Activated CD8-positive, alpha-beta memory T cell treated with anti-CD3 and anti-CD28 coated beads for 48 hours (primary cell): ENCODE results near the gene OR52E1.
"Not testable (repeated sequence)": the region's sequence is repeated elsewhere in the genome, so short reads cannot be mapped to it uniquely, and the experiment has no call there.

Experiments used
- DNase-seq, 3 experiments: peaks; one replicate each; pipeline ENCODE4 v3.0.0-alpha.2; 2020; ENCODE audit warnings: low read depth in 2 of 3, low spot score in 2 of 3

The OR52E1 gene

DNA sequence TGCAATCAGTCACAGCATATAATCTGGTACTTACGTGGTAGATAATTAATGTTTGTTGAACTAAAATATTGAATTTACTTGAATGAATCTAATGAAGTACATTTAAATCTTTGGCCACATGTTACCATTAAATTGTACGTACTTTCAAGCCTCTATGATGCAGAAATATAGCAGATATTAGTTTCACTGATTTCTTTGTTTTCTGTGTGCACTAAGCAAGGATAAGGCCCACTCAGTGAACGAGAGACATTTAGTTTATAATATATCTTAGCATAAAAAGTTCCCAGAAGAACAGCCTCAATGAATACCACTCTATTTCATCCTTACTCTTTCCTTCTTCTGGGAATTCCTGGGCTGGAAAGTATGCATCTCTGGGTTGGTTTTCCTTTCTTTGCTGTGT, at the start of gene OR52E1:
Gene OR52E1, plus strand, starts transcription at position 301 of the 400 bp plus-strand sequence.
- no peak for DNase-seq

DNA sequence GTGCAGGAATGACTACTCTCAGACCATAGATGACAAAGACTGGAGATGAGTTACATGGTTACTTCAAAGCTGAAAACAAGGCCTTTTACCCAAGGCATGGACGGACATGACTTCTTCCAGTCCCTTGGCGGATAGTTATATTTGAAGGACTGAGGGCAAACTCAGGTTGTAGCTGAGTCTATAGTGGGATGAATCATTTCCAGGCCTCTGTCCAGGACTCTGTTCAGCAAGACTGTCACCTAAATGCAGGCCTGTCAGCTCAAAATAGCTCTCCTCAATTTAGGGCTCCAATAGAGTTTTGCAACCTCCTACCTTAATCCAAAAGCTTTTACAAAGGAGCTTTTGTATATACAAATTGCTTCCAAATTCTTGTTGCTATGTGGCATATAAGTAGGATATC, 47.4 kb upstream of the OR52E1 start:
- DNase-seq = no peak

DNA sequence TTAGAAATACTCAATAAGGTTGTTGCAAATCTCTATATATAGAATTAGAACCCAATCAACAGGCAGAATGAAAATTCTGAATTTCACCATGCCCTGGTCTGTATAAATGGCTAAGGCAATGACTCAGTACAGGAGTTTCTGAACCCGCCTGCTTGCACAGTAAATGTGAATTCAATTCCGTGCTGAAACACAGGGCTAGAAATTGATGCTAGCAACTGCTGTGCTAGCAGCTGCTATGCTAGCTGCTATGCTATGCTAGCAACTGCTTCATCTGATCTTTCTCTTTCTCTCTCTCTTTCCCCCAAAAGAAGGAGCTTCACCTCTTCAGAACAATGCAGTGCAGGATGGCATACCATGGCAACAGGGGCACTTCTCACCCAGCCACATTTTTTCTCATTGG, 32.7 kb upstream of the OR52E1 start:
- DNase-seq = no peak

DNA sequence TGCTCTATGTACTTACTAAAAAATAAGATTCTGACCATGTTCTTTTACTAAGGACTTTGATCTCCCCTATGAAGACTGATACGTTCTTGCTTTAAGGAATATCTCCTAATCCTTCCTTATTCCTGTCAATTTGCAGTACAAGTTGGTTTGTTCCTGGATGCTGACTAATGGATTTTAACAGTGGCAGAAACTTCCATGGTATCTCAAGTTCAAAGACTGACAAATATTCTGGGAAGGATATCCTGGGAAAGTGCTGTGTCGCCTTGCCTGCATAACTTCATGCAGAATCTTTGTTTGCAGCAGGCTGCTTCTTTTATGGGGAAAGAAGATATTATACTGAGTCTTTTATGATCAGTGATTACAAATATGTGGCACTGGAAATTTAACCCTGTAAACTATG, 31.4 kb upstream of the OR52E1 start:
- DNase-seq = no peak

DNA sequence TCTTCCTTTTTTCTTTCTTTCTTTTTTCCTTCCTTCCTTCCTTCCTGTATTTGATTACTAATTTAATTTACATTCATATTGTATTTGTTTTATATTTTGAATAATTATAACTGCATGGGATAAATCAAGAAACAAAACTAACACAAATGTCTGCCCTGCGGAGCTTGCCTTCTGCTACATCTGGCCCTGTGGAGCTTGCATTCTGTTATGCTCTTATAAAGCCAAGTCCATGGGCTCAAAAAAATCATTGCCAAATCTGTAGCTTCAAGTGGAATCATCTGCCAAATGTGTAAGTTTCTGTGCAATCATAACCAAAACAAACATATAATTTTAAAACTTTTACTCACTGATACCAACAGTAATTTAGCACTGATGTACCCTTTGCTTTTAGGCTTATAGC, 31.0 kb upstream of the OR52E1 start:
- no peak for DNase-seq

- DNase-seq = no peak
Measured at GRCh38 chr11:5040876-5041275, 28.5 kb upstream of the OR52E1 start.

DNA sequence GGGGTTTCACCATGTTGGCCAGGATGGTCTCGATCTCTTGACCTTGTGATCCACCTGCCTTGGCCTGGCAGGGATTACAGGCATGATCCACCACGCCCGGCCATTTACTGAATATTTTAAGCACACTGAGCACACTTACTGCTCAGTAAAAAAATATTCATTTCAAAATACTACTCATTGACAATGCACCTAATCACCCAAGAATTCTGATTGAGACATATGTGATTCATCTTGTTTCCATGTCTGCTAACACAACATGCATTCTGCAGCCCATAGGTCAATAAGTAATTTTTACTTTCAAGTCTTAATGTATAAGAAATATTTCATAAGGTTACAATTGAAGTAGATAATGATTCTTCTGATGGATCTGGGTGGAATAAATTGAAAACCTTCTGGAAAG, 27.3 kb upstream of the OR52E1 start:
- no peak for DNase-seq

DNA sequence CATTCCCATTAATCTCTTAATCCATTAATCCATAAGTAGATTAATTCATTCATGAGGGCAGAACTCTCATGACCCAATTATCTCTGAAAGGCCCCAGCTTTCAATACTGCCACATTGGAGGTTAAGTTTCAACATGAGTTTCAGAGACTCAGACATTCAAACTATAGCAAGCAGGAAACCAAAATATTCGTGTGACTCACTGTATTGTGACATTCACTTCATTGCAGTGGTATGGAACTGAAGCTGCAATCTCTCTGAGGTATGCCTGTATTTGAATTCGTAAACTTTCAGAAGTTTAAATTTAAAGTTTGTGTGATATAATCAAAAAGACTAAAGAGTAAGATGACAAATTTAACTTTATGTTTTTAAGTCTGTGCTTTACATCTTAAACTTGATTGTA, 26.0 kb upstream of the OR52E1 start:
- DNase-seq = no peak

GRCh38 chr11:5046226-5046625, 23.1 kb upstream of the OR52E1 start, which contains the start of gene OR52J3:
TSS of gene OR52J3 (plus strand) at chr11:5046526. CDS start at chr11:5046526, 0 bp downstream.
- no peak for DNase-seq

DNA sequence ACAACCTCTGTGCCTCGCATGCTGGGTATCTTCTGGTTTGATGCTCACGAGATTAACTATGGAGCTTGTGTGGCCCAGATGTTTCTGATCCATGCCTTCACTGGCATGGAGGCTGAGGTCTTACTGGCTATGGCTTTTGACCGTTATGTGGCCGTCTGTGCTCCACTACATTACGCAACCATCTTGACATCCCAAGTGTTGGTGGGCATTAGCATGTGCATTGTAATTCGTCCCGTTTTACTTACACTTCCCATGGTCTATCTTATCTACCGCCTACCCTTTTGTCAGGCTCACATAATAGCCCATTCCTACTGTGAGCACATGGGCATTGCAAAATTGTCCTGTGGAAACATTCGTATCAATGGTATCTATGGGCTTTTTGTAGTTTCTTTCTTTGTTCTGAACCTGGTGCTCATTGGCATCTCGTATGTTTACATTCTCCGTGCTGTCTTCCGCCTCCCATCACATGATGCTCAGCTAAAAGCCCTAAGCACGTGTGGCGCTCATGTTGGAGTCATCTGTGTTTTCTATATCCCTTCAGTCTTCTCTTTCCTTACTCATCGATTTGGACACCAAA, 22.5 kb upstream of the OR52E1 start:
- no peak for DNase-seq

GRCh38 chr11:5058679-5059078, 10.7 kb upstream of the OR52E1 start:
- DNase-seq = not testable (repeated sequence)

DNA sequence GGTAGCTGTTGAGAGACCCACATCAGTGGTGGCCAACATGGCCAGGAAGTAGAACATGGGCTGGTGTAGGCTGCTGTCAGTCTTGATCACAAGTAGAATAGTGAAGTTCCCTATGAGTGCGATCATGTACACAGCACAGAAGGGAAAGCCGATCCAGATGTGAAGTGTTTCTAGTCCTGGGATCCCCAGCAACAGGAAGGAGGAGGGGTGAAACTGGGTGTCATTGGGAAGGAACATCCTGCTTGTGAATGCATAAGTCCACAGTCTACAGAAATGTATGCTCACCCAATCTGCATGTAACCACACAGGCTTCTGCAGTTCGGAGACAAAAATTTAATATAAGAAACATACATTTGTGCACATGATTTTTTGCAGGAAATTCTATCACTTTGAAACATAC, 10.0 kb upstream of the OR52E1 start, which contains the start of gene OR52E2:
Gene OR52E2, minus strand, starts transcription at position 237 of the 400 bp plus-strand sequence. Its CDS starts 0 bp downstream, at position 237.
- no peak for DNase-seq

DNA sequence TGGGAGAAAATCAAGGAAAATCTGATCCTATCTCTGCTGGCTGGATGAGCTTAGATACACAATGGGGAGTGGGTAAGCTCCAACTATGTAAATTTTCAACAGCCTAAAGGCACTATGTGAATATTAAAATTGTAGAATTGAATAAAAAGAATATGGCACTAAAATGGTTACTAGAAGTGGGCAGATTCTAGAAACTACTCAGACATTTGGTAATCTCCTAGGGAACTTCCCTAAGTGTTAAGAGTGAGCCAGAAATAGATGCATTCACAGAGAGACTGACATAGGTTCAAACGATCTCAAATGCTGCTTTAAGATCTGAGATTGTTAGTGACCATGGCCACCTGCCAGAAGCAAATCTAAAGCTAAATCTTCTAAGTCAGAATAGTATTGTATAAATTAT, 4.3 kb upstream of the OR52E1 start:
- no peak for DNase-seq

DNA sequence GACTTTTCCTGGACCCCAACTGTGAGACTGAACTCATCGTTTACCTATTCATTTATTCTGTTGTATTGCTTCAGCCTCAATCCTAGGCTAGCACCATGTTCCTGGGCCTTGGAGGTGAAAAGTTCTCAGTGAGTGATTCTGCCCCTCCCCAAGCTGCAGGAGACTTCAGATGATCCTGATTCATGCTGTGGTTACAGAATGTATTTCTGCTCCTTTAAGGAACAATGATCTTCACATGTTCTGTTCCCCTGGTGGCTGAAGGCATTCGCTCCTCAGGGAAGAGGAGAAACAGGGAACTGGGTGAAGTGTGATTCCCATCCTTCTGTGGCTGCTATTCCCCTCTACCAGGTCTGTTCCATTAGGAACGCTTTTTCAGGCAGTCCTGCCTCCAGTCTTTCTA, 2.4 kb downstream of the OR52E1 start:
- no peak for DNase-seq

- DNase-seq = no peak
Measured at GRCh38 chr11:5081405-5081804, 12.0 kb downstream of the OR52E1 start.

DNA sequence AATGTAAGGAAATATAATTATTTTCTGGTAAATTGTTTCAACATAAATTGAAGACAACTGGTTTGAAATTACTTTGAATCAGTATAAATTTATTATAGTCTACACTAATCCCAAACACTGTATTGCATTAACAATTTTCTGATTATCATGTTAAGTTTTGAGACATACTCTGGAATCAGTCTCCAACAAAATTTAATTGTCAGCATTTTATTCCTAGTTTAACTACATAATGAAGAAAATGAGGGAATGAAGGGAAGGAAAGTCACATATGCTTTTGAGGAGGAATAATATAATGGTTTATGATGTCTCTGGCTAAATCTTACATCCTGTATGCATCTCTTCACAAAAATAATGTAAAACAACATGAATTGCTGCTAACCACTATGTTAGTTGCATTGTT, 14.2 kb downstream of the OR52E1 start:
- DNase-seq = no peak

DNA sequence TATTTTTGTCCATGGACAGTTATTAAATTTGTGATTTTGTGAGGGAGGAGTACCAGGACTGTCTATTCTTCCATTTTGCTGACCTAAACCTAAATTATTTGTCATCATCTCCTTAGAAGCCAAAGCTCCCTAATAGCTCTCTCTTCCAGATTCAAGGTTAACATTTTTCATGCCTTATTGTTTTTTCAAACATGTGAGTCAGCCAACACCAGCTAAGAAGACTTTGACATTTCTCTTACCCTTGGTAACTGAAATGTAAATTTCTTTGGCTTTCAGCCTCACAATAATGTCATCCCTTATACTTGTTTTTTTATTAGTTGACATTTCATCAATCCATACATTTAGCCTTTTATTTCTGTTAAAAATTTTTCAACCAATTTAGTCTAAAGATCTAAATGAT, 19.2 kb downstream of the OR52E1 start:
- no peak for DNase-seq

DNA sequence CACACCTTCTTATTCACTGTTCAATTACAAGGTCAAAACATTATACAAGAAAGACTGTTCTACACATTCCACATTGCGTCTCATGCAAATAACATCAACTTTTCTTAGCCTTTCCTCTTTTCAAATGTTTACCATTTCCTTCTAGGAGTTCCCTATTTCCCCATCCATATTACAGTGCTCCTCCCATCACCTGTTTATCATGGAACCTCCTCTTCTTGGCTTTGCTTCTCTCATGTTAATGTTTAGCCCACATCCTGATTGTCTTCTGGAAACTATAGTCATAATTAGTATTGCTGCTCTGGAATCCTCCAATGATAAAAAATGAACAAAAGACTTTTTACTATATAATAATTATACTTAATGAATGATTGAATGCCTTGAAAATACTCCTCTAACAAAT, 21.3 kb downstream of the OR52E1 start:
- no peak for DNase-seq

DNA sequence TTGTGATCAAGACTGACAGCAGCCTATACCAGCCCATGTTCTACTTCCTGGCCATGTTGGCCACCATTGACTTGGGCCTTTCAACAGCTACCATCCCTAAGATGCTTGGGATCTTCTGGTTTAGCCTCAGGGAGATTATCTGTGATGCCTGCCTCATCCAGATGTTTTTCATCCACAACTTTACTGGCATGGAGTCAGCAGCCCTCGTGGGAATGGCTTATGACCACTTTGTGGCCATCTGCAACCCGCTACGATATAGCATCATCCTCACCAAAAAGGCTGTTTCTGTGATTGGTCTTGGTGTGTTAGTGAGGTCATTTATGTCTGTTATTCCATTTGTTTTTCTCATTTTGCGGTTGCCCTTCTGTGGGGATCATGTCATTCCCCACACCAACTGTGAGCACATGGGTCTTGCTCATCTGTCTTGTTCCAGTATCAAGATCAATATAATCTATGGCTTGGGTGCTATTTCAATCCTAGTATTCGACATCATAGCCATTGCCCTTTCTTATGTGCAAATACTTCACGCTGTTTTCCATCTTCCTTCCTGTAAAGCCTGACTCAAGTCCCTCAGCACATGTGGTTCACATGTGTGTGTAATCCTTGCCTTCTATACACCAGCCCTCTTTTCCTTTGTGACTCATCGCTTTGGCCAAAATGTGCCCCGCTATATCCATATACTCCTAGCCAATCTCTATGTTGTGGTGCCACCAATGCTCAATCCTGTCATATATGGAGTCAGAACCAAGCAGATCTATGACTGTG, 23.6 kb downstream of the OR52E1 start:
- DNase-seq = no peak

GRCh38 chr11:5096011-5096410, 26.6 kb downstream of the OR52E1 start:
- no peak for DNase-seq

- DNase-seq = no peak
Measured at GRCh38 chr11:5102246-5102645, 32.9 kb downstream of the OR52E1 start.

- no peak for DNase-seq
Measured at GRCh38 chr11:5103066-5103465, 33.7 kb downstream of the OR52E1 start.

DNA sequence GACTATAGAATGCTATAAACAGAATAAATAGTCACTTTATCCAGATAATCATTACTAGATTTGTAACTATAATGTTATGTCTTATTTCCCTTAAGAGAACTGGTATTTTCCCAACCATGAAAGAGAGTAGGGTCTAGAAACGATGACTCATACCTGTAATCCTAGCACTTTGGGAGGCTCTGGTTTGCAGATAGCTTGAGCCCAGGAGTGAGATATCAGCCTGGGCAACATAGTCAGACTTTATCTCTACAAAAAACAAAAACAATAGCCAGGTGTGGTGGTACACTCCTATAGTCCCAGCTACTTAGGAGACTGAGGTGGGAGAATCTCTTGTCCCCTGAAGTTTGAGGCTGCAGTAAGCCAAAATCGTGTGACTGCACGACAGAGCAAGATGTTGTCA, 37.9 kb downstream of the OR52E1 start:
- DNase-seq = no peak
